HL-60/S4 treated with retinoic acid at 250 ng/mL for 4 days and 3 days (cell line): ENCODE measurements around the gene PIH1D1.

Experiments
- in situ Hi-C: fragments of 300-500 bp; cut with MboI; formaldehyde crosslinking; loops from 2 replicates; pipeline ENCODE4 v1.7.0; 2022; ENCODE audit warnings: low sequenced_read_pairs

PIH1D1 gene

DNA sequence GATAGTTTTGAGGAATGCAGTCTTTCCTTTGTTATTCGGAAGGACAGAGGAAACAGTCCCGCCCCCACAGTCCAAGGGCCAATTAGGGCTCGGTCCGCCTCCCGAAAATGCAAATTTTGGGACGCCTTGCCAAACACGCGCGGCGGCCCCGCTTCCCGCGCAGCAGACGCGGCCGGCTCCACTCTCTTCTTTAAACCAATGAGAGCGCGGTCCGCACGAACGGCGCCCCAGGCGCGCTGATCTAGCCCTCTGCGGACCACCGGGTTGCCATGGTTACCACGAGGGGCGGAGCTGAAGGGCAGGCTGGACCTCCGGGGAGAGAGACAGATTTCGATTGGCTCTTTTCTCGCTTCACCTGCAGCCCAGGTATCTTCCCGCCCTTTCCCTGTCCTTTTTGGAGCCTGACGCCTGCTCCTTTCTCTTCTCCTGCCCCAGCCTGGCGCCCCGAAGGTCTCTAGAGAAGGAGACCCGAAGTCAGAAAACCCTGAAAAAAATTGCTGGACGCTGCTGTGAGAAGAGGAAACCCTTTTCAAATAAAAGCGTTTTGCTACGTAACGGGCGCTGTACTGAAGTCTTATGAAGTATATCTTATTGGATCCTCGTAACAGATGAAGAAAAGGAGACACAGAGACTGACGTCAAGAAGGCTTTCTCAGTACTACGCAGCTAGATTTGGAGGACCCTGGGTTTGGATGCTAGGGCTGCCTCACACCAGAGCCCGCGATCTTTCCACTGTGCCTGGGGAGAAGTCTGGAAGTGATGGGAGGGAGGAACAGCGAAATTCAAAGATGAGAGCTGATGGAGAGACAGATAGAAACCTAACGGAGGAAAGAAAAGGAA lies 30.4 kb downstream of the PIH1D1 start:
- in situ Hi-C loops: no loop called here

DNA sequence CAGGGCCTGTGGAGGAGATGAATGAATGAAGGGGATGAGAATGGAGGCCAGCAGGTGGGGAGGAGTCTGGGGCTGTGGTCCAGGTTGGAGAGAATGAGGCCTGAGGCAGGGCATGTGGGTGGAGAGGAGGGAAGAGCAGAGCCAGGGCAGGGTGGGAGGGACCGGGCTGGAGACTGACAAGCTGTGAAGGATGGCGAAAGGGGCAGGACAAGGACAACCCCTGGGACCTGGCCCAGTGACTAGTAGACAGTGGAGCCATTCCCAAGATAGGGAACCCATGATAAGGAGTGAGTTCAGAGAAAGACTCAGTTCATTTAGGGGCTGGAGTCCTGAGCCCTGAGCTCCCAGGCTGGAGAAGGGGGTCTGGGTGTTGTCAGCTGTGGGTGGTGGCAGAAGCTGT lies 31.4 kb downstream of the PIH1D1 start:
- in situ Hi-C loops: no loop called here

DNA sequence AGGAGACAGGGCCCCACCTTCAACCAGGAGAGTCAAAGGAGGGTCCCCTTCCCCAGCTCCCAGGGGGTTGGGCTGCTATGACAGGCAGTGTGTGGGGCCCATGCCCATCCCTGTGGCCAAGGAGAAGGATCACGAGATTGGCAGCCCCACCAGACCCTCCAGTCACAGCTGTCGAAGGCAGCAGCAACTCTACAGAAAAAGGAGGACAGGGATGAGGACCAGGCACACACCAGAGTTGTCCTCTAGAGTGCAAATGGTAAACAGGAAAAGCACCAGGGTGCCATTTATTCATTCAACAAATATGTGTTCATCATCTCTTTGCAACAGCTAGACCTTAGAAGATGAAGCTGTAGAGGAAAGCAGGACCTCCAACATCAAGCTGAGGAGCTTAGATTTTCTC lies 32.4 kb downstream of the PIH1D1 start:
- in situ Hi-C loops: no loop called here

DNA sequence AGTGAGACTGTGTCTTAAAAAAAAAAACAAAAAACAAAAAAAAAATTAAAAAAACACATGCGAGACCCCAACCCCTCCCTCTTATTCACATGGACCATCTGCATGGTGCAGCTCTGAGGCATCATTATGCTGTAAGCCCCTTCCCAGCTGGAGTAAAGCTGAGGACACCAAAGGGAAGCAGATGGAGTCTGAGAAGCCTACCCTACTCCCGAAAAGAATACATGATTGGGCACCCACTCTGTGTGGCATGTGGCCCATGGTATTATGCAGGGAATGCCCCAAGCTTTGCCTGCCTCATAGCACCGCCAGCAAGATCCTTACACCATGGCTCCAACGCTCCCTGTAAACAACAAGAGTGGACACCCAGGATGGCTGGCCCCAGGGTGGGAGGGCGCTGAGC lies 33.1 kb downstream of the PIH1D1 start:
- in situ Hi-C loops: no loop called here

DNA sequence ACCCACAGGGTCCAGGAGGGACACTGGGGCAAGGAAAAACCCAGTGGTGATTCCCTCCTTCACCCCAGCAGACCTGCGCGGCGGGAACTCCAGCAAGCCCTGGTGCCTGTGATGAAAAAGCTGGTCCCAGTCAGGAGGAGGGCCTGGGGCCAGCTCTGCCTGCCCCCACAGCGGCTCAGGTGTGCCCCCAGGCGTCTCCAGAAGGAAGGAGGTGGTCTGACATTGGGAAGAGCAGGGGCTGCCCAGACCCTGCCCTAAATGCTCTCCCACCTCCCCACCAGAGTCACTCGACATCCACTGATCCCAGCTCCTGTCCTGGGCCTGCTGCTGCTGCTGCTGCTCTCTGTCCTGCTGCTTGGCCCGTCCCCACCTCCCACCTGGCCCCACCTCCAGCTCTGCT lies 34.5 kb downstream of the PIH1D1 start:
- in situ Hi-C loops: no loop called here

DNA sequence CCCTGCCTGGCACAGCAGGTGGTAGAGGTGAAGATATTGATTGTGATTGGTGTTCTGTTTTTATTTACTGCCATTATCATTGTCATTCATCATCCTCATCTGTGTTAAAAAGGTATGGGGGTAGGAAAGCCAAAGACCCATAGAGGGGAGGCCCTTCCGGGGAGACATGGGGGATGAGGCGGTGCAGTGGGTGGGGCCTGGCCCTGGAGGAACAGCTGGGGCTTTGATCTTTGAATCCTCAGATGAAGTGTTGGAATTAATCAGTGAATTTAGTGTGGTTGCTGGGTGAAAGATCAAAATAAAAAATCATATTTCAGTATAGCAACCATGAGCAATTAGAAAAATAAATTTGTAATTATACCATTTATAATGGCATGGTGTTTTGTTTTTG lies 35.8 kb downstream of the PIH1D1 start:
- in situ Hi-C loops: no loop called here

DNA sequence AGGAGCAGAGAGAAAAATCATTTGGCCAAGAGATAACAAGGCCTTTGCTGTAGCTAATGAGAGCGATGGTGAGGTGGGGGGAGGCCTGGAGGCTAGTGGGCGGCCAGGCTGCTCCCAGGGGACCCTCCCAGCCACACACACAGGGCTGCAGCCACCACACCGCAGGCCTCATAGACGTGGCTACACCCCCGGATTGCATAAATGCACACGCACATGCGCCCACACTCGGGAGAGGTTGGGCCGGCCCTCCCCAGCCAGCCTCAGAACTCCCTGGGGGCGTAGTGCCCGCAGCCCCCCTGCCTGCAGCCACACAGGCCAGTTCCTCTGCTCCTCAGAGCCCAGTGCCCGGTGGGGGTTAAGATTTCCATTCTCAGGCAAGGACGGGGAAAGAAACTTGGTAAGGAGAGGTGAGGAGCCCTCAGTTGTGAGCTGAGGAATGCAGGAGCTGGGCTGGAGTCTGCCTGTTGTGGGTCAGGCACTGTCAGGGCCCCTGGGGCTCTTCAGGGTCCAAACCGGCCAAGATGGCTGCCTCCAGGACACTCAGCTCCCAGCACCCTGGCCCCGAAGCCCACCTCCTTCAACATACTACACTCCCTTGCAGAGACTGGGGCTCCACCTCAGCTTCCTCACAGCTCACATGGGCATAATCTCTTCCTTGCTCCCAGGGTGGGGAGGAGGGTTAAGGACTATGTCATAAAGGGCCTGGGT lies 36.4 kb downstream of the PIH1D1 start:
- in situ Hi-C loops: no loop called here

DNA sequence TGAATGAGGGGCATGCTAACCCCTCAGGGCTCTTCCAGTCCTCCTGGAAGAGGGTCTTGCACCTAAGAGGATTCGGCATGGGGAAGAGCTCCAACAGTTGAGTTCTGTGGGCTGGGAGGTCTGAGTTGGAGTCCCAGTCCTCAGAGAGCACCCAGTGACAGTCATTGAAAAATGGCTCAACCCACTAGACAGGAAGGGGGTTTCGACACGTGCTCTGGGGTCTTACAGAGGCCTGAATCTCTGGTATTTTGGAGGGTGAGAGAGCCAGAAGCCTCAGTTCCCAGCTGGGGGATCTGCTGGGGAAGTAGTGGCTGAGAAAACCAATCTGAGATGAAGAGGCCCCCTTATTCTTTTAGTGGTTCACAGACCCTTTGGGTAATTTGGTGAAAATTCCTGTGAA lies 37.4 kb downstream of the PIH1D1 start:
- in situ Hi-C loops: no loop called here

DNA sequence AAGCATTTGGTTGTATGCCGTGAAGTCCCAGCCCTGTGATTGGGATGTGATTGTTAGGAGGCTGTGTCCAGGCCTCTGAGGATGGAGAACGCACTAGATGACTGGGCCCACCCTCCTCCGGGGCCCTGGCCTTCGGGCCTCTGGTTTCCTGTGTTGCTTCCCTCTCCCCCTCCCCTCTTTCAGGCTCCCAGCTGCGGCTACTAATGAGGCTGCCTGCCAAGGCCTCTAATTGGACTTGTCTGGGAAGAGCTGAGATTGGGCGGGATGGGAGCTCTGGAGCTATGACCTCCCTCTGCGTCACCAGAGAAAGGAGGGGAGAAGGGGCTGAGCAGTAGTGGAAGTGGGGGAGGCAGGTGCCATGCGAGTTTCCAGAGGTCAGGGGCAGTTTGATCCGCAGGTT lies 38.3 kb downstream of the PIH1D1 start:
- in situ Hi-C loops: no loop called here

DNA sequence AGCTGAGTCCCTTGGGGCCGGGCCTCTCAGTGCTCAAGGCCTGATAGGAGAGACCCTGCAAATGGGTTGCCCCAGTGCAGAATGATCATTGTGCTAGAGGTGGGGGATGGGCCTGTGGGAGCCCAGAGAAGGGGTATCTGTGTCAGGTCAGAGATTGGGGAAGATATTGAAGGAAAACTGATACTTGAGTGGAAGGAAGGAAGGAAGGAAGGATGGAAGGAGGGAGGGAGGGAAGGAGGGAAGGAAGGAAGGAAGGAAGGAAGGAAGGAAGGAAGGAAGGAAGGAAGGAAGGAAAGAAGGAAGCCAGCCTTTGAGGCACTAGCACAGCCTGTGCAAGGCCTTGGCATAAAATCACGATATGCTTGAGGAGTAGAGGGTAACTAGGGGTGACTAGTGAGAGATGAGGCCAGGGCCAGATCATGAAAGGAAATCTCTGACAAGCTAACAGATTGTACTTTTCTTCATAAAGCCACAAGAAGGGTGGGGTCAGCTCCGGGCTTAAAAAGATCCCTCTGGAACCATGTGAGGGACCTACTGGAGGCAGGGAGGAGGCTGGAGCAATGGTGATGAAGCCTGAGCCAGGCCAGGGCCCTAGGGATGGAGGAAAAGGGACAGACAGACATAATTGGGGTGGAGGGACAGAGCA lies 39.8 kb downstream of the PIH1D1 start:
- in situ Hi-C loops: no loop called here

DNA sequence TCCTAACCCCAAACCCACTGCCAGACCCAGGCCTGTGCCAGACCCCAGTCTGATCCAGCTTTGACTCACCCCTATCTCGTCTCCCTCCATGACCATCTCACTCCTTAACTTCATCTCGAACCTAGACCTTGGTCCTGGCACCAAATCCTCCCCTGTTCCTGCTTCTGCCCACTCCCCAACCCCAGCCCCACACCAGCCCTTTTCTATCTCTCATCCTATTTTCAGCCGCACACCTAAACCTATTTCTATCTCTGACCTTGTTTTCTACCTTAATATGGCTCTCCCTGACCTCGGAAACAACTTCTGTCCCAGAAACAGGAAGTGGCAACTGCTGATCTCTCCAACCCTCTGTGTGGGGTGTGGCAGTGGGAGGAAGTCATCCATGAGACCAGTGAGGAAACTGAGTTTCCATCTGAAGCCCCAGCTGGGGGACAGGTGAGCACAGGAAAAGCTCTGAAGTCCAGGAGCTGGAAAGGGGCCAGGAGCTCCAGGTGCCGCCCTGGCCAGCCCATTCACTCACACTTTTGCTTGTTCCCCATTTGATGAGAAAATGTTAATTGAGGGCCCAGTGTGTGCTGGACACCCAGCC lies 42.1 kb downstream of the PIH1D1 start:
- in situ Hi-C loops: no loop called here

DNA sequence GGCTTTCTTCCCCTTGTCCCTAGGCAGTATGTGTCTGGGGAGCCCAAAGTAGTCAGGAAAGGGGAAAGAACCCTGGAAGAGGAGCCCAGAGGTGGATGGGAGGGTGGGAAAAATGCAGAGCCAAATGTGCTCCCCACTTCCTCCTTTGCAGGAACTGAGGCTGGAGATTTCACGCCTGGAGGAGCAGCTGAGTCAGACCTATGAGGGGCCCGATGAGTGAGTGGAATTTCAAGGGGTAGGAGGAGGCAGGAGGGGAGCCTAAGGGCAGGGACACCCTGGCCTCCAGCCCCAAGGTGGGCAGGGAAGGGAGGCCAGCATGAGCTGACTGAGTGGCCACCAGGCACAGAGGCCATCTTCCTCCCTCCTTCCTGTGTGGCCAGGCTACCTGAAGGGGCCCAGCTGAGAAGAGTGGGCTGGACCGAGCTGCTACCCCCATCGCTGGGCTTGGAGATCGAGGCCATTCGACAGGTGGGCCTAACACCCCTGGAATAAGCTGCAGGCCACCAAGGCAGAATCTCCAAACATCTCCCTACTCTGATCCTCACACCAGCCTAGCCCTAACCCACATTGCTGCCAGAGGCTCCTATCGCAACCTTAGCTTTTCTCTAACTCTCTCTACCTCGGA lies 42.7 kb downstream of the PIH1D1 start:
- in situ Hi-C loops: no loop called here

DNA sequence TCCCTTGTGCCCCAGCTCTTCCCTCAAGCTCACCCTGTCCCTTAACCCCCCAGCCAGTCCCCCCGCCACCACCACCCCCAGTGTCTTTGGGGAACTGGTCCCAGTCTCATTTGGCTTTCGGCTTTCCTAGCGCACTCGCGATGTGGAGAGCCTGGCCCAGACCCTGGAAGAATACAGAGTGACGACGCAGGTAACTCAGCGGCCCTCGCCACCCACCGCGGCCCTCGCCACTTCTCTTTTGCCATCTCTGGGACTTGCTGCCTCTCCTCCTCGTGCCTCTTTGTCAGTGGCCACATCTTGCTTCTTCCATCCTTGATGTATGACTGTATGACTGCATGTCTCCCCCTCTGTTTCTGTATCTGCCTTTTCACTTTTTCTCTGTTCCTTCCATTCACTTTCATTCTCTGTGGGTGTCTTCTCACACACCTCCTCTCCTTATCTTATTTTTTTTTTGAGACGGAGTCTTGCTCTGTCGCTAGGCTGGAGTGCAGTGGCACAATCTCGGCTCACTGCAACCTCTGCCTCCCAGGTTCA lies 44.1 kb downstream of the PIH1D1 start:
- in situ Hi-C loops: no loop called here

DNA sequence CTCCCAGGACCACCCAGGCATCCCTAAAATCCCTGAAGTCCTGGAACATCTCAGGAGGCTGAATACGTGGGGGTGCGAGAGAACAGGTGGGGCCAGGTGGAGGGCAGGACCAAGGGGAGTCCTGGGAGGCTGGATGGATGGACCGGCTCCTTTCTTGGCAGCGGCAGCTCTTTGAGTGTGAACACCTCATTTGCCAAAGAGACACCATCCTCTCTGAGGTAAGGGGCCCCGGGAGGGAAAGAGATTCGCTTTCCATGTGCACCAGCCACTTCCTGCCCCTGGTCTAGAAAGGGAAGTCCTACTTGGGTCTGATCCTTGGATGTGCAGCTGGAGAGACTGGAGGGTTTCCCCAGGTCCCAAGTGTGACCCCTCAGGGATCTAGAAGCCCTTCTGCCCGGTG lies 44.5 kb downstream of the PIH1D1 start:
- in situ Hi-C loops: no loop called here

DNA sequence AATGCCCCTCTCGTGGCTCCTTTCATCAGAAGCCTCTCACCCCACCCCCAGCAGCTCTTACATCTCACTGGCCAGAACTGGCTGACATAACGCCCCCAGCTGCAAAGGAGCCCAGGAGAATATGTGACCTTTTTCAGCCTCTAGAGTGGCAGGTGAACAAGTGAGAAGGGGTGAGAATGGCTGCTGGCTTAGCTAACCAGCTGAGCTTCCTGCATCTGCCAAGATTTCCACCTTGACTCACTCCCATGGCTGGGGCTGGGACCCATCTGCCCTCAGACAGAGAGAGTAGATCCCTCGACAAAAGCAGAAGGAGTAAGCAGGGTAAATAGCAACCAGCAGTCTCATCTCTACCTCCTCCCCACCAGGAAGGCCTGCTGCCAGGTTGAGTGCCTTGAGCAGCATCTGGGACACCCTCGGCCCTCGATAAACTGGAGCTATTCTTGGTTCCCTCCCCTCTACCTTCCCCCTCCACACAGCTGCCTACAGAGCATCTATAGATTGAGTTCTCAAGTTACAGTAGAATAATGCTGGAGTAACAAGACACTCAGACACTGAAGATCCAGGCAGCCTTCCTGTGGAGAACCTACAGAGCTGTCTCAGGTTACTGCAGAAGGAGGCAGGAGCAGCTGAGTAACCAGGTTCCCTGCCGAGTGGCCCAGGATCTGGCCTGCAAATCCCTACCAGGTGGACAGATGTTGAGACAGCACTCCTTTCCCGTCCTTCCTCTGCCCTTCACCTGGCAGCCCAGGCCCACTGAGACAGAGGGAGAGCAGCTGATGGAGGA lies 48.0 kb downstream of the PIH1D1 start:
- in situ Hi-C loops: no loop called here

DNA sequence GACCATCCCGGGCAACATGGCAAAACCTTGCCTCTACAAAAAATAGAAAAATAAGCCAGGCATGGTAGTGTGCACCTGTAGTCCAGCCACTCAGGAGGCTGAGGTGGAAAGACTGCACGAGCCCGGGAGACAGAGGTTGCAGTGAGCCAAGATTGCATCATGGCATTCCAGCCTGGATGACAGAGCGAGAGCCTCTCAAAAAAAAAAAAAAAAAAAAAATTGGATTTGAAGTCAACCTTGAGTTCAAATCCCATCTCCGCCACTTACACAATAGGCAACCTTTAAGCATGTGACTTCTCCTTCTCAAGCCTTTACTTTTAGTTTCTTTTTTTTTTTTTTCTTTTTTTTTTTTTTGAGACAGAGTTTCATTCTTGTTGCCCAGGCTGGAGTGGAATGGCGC lies 51.6 kb downstream of the PIH1D1 start:
- in situ Hi-C loops: no loop called here

DNA sequence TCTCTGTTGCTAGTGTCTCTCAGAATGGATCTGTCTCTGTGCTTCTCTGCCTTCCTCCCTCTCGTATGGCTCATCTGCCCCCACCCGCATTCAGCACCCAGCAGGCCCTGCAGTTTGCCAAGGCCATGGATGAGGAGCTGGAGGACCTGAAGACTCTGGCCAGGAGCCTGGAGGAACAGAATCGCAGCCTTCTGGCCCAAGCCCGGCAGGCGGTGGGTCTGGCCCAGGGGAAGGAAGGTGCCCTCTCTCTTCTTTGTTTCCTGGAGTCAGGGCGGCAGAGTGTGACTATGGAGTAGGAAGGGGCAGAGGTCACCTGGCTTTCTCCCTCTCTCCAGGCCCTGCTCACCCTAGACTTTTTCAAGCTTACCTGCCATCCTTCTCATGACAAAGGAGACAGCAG lies 52.7 kb downstream of the PIH1D1 start:
- in situ Hi-C loops: no loop called here

DNA sequence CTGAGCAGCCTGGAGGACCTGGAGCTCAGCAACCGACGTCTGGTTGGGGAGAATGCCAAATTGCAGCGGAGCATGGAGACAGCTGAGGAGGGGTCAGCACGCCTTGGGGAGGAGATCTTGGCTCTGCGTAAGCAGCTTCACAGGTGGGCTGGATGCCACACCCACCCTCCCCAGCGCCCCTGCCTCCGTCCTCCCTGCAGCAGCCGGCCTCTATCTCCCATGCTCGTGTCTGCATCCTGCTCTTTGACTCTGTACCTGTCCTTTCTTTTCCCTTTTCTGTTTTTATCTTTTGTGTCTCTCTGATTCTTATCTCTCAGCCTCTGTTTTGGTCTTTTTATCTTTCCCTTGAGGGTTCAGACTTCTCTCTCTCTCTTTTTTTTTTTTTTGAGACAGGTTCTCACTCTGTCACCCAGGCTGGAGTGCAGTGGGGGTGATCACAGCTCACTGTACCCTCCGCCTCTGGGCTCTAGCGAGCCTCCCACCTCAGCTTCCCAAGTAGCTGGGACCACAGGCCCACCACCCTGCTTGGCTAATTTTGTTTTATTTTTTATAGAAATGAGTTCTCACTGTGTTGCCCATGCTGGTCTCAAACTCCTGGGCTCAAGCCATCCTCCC lies 53.5 kb downstream of the PIH1D1 start:
- in situ Hi-C loops: no loop called here

DNA sequence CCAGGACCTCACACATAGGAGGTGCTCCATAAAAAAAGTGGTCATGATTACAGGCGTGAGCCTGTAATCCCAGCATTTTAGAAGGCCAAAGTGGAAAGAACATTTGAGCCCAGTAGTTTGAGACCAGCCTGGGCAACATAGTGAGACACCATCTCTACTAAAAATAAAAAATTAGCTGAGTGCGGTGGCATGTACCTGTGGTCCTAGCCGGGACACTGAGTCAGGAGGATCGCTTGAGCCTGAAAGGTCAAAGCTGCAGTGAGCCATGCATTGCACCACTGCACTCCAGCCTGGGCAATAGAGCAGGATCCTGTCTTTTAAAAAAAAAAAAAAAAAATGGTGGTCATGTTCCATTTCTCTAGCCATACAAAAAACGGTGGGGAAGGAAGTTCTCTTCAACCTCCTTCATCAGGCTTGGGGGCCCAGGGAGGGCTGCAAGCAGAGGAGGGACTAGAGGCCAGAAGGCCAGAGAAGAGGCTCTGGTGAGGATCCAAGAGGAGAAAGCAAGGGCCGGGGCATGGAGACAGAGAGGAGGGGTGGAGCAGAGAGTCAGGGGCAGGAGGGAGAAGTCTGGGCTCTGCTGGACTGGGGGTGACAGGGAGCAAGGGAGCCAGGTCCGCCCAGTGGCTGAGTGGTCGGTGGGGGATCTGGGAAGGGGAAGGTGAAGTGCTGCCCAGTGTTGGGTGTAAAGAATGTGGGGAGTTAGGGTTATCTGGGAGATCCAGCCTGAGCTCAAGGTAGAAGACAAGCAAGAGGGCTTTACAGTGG lies 54.7 kb downstream of the PIH1D1 start:
- in situ Hi-C loops: no loop called here
